Prostate gland (tissue), 1 donor: ENCODE measurements around the gene PLA2G2C.

Experiments used
- POLR2A ChIP-seq: fragments of 450-650 bp; IDR thresholded peaks from one replicate; pipeline ENCODE4 v1.6.1; 2016; ENCODE audit warnings: antibody characterized with exemption, mild to moderate bottlenecking
- POLR2AphosphoS5 ChIP-seq: sonication (generic); formaldehyde crosslinking; IDR thresholded peaks from one replicate; pipeline ENCODE4 v1.6.1; 2017; ENCODE audit warnings: antibody characterized with exemption

DNA sequence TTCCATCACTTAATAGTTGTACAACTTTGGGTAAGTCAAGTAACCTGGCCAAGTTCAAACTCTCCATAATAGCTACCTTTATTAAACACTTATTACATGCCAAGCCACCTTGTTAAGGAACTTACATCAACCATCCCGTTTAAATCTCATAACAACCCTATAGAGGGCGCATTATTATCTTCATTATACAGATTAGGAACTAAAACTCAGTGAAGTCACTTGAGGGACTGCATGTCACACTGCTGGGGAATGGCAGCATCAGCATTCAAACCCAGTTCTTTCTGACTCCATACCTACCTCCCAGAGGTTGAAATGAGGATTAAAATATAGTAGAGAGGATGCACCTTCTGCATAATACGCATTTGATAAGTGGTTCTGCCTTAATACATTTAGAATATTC is 47.1 kb upstream of the PLA2G2C start:
- TF ChIP-seq POLR2A (no peak), POLR2AphosphoS5 (no peak)
